UCSD-AML1 (cell line): ENCODE results near the gene ATG2A.

Experiments
- DNase-seq: peaks from one replicate; lab custom pipeline; 2025; ENCODE audit not compliant: unreplicated experiment; lab: John Stamatoyannopoulos, UW

Gene ATG2A

DNA sequence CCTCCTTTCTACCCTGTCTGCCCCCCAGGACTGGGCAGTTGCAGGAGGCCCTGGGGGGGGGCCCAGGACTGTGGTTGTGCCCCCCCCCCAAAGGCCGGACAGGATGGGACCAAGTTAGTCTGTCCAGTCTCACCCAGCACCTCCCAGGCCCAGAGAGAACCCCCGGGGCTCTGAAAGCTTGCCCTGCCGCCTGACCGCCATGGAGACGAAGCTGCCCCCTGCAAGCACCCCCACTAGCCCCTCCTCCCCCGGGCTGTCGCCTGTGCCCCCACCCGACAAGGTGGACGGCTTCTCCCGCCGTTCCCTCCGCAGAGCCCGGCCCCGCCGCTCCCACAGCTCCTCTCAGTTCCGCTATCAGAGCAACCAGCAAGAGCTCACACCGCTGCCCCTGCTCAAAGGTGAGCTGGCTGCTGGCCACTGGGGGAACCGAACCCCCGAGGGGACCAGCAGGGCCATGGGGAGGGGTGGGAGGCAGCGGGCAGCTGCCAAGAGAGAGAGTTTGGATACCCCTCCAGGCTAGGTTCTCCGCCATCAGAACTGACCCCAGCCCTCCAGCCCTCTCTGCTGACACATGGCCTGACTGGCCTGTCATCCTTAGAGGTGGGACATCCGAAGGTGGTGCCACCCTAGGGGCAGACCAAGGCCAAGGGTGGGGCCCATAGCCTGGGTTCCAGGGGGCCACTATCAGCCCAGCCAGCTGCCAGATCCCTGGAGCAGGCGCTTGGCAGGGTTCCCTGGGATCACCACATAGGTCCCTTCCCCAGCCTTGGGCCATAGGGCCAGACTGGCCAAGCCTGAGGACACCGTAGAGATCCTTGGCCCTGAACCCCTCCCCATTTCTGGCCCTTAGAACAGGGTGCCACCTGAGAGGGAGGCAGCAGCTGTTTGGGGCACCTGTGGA is 8.8 kb upstream of the ATG2A start:
- DNase-seq: no peak

GRCh38 chr11:64924910-64925284 is 7.9 kb upstream of the ATG2A start:
- DNase-seq: no peak

- peak; percentile 85 for DNase-seq
Measured at GRCh38 chr11:64923944-64924909, 7.2 kb upstream of the ATG2A start, which contains the start of gene PPP2R5B. PPP2R5B (plus strand) TSS chr11:64924689; CDS start chr11:64925735, 1,046 bp downstream.

- no peak for DNase-seq
Measured at GRCh38 chr11:64923151-64923661, 6.2 kb upstream of the ATG2A start.

GRCh38 chr11:64921384-64921783 is 4.4 kb upstream of the ATG2A start:
- no peak for DNase-seq

- no peak for DNase-seq
Measured at GRCh38 chr11:64920124-64920523, 3.1 kb upstream of the ATG2A start.

GRCh38 chr11:64919627-64920026 is 2.6 kb upstream of the ATG2A start:
- no peak for DNase-seq

DNA sequence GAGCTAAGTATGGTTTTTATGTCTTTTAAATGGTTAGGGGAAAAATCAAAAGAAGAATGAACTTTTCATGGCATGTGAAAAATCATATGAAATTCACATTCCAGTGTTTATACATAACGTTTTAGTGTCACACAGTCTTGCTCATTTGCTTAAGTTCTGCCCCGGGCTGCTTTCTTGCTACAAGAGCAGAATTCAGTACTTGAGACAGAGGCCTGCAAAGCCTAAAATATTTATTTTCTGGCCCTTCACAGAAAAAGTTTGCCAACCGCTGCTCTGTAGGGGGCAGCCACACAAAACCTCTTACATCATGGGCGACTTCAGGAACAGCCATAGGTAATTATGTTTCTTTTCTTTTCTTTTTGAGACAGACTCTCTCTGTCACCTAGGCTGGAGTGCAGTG is 1.0 kb upstream of the ATG2A start:
- peak; percentile 30 for DNase-seq

GRCh38 chr11:64917663-64917995 is 620 bp upstream of the ATG2A start:
- no peak for DNase-seq

GRCh38 chr11:64916040-64916774 is 802 bp downstream of the ATG2A start:
- DNase-seq: peak; percentile 47

DNA sequence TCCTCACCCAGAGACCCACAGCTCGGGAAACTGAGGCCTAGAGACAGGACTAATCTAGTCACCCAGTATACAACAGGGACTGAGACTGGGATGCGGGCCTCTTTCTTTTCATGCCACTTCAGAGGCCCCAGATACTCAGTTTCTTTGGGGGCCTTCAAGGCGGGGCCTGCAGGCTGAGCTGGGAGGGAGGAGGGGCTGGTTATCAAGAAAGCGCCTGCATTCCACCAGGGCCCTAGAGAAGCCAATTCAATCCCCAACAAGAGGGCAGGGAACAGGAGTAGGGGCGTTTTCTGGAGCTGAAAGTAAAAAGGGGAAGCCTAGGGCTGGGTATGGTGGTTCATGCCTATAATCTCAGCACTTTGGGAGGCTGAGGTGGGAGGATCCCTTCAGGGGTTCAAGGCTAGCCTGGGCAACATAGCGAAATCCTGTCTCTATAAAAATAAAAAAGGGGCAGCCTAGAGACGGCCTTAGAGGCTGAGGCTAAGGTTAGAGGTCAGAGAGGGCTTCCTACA is 1.6 kb downstream of the ATG2A start:
- DNase-seq: no peak

GRCh38 chr11:64914123-64914522 is 2.9 kb downstream of the ATG2A start:
- DNase-seq: no peak

DNA sequence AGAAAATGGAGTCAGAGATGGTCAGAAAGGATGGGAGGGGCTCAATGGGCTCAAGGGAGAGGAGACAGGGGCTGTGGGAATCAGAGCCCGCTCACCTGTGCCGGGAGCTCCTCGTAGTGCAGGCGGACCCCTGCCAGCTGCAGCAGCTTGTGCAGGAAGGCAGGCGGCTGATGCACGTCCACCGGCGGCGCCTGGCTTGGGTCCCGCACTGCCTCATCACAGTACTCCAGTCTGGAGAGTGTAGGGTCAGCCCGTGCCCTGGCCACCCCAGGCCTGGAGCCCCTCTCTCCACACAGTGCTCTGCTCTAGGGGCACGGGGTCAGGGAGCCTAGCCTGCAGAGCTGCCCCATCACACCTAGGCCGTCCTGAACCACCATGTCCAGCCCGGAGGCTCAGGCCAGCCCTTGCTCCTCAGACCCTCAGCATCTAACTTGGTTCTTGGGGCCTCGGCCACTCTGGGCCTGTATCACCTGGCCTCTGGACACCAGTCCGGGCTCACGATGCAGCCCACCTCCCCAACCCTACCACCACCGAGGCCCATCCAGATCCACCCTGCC is 3.8 kb downstream of the ATG2A start:
- DNase-seq: no peak

DNA sequence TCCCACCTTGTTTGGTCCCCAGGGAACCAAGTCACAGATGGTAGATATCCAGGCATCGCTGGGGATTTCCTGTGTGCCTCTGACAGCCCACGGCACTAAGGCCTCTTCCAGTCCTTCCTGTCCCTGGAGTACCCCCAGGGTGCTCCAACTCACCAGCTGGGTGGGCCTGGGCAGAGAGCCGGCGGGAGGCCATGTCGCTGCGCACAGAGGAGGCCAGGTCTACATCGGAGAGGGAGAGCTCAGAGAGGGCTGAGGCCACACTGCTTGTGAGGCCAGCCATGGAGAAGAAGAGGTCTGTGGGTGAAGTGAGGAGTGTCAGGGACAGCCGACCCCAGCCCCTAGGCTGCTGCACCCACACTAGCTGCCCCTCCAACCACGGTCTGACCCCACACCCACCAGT is 5.3 kb downstream of the ATG2A start:
- DNase-seq: no peak

DNA sequence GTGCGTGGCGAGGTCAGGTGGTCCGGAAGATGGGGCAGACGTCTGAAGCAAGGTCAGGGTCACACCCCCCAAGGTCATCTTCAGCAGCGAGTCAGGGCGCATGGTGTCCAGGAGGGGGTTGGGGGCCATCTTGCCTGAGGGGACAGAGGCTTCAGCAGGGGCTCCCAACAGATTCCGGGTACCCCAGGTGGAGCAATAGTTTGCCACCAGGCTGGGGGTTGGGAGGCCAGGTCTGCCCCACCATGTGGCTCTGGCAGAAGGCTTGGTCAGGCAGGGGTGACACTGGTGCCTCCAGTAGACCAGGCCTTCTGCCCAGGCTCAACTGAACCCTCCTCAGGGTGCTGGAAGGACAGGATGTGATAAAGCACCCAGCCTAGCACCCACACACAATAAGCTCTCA is 5.9 kb downstream of the ATG2A start:
- no peak for DNase-seq

- DNase-seq: no peak
Measured at GRCh38 chr11:64910451-64911093, 6.4 kb downstream of the ATG2A start.

GRCh38 chr11:64909653-64910343 is 7.2 kb downstream of the ATG2A start:
- no peak for DNase-seq

DNA sequence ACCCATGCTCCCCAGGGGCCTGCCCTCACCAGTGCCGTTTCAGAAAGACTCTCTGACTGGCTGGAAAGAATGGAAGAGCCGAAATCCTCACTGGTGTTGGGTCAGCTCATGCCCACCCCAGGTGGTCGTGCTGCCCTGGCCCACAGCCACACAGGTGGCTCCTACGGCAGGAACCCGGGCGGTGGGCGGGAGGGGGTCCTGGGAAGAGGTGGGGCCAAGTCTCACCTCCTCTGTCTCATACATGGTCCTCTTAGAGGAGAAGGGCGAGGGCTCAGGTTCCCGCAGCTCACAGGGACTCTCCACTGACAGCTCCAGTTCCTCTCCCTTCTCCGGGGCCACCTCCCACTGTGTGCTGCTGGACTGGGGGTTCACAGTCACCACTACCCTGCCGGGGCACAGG is 8.2 kb downstream of the ATG2A start:
- no peak for DNase-seq

DNA sequence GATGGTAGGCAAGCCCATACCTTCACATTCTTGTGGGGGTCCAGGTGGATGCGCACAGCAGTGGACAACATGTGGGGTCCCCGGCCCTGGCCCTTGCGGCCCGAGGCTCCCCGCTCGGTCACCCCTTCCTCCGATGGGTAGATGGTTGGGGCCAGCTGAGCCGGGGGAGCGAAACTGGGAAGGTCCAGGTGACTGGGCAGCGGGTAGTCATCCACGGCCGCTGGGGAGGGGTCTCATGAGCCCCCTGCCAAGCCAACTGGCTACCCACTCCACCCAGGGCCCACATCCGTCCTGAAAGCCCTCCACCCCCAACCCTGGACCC is 10.7 kb downstream of the ATG2A start:
- no peak for DNase-seq
